ENCODE results near the gene ARHGEF16. TPM values are rescaled to one million over a fixed set of nuclear protein-coding genes. Genes with fewer than 3 reads are reported as not detected.
A peak's percentile ranks its signal among the peaks of the same experiment; 100 is the strongest.

ARHGEF16 gene
- polyA plus RNA-seq, 1 experiment = 0.04 TPM

GRCh38 chr1:3520419-3521378 is 66.2 kb downstream of the ARHGEF16 start:
- H3K4me3 ChIP-seq (ENCODE audit: low read depth, low read length) = no peak overlapping the region
- POLR2A ChIA-PET = no interaction called here
- DNase-seq (ENCODE audit: low read depth) = no peak
- CTCF ChIA-PET = interaction anchor here (0.6 to 1.3 kb wide), 3 partner anchors 10 to 46 kb away, joined by 3 to 4 read pairs (median 3); no protein-coding TSS in a partner anchor
- TF ChIP-seq CTCF (IDR thresholded peaks at IDR 0.05; ENCODE audit: insufficient read depth, low read depth, low read length) = no peak
- peaks cover 46% of the 10 kb centered on the region for H3K36me3 ChIP-seq (ENCODE audit: control insufficient read depth, insufficient read depth, low read length)
- no peaks in the 10 kb centered on the region for H3K27me3 ChIP-seq (ENCODE audit: control insufficient read depth, insufficient read depth, low read length)

- no peak for TF ChIP-seq CTCF (IDR thresholded peaks at IDR 0.05; ENCODE audit: insufficient read depth, low read depth, low read length)
- DNase-seq (ENCODE audit: low read depth) = no peak
- ChIA-PET POLR2A (no interaction called here), CTCF (interaction anchor here (0.6 to 1.3 kb wide), 3 partner anchors 9 to 45 kb away, joined by 3 to 4 read pairs (median 3); no protein-coding TSS in a partner anchor)
- Histone ChIP-seq H3K36me3 (ENCODE audit: control insufficient read depth, insufficient read depth, low read length) (peaks cover 46% of the 10 kb centered on the region), H3K27me3 (ENCODE audit: control insufficient read depth, insufficient read depth, low read length) (no peaks in the 10 kb centered on the region), H3K4me3 (ENCODE audit: low read depth, low read length) (no peak overlapping the region)
Observed at GRCh38 chr1:3521426-3521825, 67.0 kb downstream of the ARHGEF16 start.

GRCh38 chr1:3522112-3522511 is 67.6 kb downstream of the ARHGEF16 start:
- CTCF ChIA-PET = interaction anchor here (1.3 kb wide), 1 partner anchor 8 kb away, joined by 4 read pairs; no protein-coding TSS in a partner anchor
- DNase-seq (ENCODE audit: low read depth) = no peak
- no peaks in the 10 kb centered on the region for H3K27me3 ChIP-seq (ENCODE audit: control insufficient read depth, insufficient read depth, low read length)
- POLR2A ChIA-PET = no interaction called here
- peaks cover 42% of the 10 kb centered on the region for H3K36me3 ChIP-seq (ENCODE audit: control insufficient read depth, insufficient read depth, low read length)
- H3K4me3 ChIP-seq (ENCODE audit: low read depth, low read length) = no peak overlapping the region
- TF ChIP-seq CTCF (IDR thresholded peaks at IDR 0.05; ENCODE audit: insufficient read depth, low read depth, low read length) = no peak

GRCh38 chr1:3522564-3523265 is 68.2 kb downstream of the ARHGEF16 start:
- Histone ChIP-seq H3K27me3 (ENCODE audit: control insufficient read depth, insufficient read depth, low read length) (no peaks in the 10 kb centered on the region), H3K36me3 (ENCODE audit: control insufficient read depth, insufficient read depth, low read length) (peaks cover 38% of the 10 kb centered on the region), H3K4me3 (ENCODE audit: low read depth, low read length) (no peak overlapping the region)
- no peak for TF ChIP-seq CTCF (IDR thresholded peaks at IDR 0.05; ENCODE audit: insufficient read depth, low read depth, low read length)
- ChIA-PET POLR2A (no interaction called here), CTCF (interaction anchor here (0.8 to 1.0 kb wide), 2 partner anchors 41 to 51 kb away, joined by 3 read pairs; no protein-coding TSS in a partner anchor)
- peak; percentile 73 for DNase-seq (ENCODE audit: low read depth)

- no peak for DNase-seq (ENCODE audit: low read depth)
- no peak for TF ChIP-seq CTCF (IDR thresholded peaks at IDR 0.05; ENCODE audit: insufficient read depth, low read depth, low read length)
- H3K27me3 ChIP-seq (ENCODE audit: control insufficient read depth, insufficient read depth, low read length) = no peaks in the 10 kb centered on the region
- no peak overlapping the region for H3K4me3 ChIP-seq (ENCODE audit: low read depth, low read length)
- POLR2A ChIA-PET = no interaction called here
- peaks cover 30% of the 10 kb centered on the region for H3K36me3 ChIP-seq (ENCODE audit: control insufficient read depth, insufficient read depth, low read length)
- CTCF ChIA-PET = no interaction called here
Observed at GRCh38 chr1:3523980-3524379, 69.5 kb downstream of the ARHGEF16 start.

Measured in BJ (cell line).